ENCODE measurements around the gene RAB6B.

Gene RAB6B

DNA sequence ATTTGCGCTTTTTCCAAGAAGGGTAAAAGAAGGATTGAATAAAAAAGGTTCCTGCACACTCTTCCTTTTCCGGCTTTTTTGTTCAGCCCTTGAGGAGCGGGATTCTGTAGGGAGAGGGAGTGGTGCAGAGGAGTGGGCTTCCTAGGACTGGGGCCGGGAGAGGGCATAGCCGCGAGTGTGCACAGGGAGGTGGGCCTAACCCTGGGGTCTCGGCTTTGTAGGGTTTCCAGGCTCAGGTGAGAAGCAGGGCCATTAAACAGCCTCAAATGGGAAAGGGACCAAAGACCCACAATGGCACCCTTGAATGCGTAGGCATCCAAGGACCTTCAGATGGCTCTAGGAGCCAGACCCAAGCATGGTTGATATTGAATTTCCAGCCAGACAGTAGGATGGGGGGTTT lies 35.4 kb upstream of the RAB6B start:
- no peak for DNase-seq (ENCODE audit: low read depth in 2 of 2, low spot score in 1 of 2)

DNA sequence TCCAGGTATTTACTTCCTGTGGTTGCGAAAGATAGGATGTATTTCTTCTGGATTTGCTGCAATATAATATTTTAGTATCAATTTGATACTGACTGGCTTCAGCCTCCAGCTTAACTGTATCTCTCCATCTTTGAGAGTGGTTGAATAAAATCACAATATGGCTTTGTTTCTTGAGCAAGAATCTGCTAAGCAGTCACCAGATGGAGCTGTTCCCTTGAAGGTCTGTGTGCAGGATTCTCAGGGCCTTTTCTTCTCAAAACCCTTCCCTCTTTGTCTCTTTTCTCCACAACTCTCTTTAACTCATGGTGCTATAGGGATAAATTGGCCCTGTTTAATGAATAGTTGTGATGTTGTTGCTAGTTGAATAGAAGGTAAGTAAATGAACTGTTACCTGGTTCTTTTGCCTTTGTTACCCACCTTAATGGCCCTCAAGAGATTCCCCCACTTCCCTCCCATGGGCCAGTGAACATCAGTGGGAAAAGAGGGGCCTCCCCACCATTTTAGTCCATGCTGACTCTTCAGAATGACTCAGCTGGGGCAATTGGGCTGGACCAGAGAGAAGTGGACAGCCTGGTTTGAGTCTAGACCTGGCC lies 34.8 kb upstream of the RAB6B start:
- no peak for DNase-seq (ENCODE audit: low read depth in 2 of 2, low spot score in 1 of 2)

DNA sequence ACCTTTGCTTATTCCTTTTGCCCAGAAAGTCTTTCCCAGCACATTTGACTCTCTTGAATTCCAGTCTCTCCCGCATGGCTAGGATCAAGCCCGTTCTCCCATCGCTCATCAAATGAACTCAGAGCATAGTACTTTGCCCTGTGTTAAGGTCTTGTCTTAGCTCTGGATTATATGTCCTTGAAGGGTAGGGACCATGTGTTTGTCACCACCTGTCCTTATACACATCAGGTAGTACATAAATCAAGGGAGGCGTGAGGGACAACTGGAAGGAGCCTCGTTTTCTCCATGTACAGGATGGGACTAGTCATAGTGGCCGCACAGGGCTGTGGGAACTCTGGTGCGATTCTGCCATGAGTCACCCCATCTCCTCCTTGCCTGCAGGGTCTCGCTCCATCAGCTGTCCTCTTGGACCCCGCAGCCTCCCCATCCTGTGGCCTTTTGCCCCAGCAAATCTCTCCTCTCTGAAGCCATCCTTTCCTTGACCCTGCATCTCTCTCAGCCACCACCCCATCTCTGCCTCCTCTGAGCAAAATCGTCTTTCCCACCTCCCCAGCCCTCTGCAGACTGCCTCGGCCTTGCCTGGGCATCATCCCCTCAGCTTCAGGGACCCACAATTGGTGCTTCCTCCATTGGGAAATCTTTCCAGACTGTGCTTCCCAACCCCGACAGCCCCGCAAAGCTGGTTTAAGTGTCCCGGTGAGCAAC lies 33.4 kb upstream of the RAB6B start:
- DNase-seq (ENCODE audit: low read depth in 2 of 2, low spot score in 1 of 2), result no peak

DNA sequence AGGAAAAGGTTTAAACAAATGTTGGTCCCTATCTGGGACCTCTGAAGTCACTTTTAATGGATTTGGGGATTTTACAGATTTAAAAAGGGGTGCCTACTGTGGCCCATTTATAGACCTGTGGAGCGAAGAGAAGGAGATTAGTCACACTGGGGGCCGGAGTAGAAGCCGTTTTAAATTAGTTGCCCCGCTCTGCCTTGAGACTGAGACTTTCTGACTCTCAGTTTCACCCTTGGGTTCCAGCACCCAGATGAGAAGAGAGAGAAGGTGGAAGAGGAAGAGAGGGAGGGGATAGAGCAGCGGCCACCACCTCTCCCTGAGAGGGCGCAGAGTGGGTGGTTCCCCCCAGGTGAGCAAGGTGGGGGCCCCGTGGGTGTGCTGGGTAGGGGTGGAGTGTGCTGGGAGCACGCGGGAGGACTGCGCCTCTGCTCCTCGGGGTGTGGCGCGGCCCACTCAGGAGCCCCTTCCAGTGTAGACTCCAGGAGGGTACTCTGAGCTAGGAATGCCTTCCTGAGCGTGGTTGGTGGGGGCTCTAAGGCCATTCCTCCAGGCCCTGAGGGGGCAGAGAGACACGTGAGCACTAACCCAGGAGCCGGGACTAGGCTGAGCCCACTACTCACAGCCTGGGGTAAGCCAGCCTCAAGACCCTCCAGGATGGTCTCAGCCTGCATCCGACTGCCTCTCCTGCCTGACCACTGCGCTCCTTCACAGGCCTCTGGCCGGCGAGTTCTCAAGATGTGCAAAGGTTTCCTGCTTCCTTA lies 32.6 kb upstream of the RAB6B start:
- DNase-seq (ENCODE audit: low read depth in 2 of 2, low spot score in 1 of 2), result no peak

DNA sequence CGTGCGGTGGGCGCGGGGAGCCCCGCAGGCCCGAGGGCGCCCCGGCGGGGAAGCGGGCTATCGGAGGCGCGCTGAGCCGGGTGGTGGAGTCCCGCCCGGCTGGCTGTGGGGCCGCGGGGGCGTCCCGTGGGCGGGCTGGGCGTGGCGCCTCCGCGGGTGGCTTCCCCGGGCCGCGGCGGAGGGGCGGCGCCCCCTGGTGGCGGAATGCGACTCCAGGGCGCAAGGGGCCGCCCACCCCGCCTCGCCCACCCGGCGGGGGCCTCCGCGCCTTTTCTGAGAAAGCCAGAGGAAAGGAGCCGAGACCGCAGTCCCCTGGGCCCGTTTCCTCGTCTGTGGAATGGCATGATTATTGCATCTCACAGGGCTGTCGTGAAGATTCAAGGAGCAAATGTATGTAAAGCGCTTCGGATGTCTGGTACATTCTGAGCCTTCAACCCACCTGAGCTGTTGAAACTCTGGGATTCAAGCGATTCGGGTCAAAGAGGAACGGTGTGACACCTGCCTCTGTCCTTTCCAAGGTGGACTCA lies 31.9 kb upstream of the RAB6B start:
- DNase-seq (ENCODE audit: low read depth in 2 of 2, low spot score in 1 of 2), result peak; percentile 55 to 59

DNA sequence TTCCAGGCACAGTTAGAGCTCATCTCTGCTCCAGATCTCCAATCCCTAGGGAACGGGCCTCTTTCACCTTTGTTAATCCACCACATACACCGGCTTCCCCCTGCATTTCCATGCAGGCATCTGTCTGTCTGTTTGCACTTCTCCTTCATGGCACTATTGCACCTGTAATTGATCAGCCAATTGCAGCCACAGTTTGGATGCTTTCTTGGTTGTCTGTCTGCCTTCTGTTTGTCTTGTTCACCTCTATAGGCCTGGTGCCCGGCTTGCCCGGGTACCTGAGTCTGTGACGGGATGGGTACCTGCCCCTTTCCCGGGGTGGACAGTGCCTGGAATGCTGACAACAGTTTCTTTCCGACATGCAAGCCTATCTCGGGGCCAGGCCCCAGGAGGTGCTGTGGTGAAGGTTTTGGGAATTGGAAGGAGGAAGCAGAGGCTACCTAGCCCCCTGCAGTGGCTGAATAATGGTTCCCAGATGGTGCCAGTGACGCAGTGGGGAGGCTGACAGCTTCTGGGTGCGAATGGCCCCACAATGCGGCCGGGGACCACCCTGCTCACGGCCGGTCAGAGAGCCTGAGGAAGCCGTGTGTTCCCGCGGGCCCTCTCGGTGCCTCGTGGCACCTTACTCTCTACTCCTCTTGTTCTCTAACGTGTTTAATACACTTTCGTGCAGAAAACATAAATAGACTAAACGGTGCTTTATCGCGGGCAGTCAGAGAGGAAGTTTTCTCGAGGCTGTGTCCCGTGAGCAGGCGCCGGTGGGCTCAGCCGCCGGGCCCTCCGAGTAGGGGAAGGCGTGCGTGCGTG lies 31.3 kb upstream of the RAB6B start:
- no peak for DNase-seq (ENCODE audit: low read depth in 2 of 2, low spot score in 1 of 2)

DNA sequence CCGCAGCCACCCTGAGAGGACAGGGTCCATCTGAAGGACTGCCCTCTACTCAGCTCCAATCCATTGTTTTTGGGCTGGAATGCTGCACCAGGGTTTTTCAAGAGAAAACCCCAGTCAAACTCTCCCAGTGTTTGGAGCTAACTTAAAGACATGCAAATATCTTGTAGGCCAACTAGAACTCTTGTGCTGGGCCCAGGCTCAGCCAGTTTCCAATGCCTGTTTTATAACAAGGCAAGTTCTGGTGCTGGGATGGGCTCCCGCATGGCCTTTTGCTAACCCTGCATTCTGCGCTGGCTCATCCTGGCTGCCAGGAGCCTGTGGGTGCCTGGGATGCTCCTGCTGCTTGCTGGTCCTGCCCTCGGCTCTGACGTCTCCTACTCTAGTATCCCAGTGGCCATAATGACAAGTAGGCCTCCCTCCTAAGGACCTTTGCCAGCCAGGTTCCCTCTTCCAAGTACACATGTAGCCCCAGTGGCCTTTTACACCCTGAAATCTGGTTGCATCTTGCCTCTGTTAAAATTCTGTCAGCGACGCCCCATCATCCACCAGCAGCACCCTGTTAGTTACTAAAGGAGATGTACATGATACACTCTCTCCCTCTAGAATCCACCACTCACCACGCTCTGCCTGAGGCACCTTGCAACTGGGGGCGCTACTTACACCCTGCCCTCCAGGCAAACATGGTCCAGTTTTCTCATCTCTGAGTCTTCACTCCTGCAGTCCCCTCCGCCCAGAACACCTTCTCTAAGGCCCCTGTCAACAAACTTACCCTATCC lies 30.5 kb upstream of the RAB6B start:
- DNase-seq (ENCODE audit: low read depth in 2 of 2, low spot score in 1 of 2), result no peak

DNA sequence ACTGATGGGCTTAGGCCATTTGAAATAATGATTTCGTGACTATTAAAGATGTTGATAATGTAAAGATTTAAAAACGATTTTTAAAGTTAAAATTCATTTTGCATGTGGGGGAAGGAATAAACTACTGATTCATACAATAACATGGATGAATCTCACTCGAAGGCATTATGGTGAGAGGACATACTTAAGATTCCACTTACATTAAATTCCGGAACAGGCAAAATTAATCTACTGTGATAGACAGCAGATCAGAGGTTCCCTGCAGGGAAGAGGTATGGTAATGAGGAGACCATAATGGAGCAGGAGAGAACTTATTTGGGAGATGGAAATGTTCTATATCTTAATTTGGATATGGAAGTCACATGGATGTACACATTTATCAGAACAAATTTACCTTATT lies 28.4 kb upstream of the RAB6B start:
- no peak for DNase-seq (ENCODE audit: low read depth in 2 of 2, low spot score in 1 of 2)

DNA sequence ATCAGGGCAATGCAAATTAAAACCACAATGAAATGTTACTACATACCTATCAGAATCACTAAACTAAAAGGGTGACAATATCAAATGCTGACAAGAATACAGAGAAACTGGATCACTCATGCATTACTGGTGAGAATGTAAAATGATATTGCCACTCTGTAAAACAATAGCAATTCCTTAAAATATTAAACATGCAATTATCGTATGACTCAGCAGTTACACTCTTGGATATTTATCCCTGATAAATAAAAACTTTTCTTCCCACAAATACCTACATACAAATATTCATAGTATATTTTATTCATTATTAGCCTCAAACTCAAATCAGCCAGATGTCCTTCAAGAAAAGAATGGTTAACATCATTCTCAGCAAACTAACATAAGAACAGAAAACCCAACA lies 25.9 kb upstream of the RAB6B start:
- no peak for DNase-seq (ENCODE audit: low read depth in 2 of 2, low spot score in 1 of 2)

DNA sequence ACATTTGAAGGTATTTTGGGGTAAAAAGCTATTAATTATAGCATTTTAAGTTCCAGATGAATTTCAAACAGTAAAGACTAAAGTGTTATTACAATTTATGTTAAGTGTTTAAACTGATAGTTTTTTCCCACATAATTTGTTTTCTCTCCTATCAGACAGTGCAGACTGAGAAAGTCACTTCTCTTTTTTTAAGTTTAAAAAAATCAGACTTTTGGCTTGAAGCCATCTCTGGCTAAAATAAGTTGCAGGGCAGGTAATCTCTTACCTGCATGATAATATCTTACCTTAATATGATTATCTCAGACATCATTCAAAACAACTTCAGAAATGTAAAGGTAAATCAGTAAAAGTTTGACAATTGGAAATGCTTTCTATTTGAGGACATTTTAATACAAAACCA lies 21.5 kb upstream of the RAB6B start:
- no peak for DNase-seq (ENCODE audit: low read depth in 2 of 2, low spot score in 1 of 2)

DNA sequence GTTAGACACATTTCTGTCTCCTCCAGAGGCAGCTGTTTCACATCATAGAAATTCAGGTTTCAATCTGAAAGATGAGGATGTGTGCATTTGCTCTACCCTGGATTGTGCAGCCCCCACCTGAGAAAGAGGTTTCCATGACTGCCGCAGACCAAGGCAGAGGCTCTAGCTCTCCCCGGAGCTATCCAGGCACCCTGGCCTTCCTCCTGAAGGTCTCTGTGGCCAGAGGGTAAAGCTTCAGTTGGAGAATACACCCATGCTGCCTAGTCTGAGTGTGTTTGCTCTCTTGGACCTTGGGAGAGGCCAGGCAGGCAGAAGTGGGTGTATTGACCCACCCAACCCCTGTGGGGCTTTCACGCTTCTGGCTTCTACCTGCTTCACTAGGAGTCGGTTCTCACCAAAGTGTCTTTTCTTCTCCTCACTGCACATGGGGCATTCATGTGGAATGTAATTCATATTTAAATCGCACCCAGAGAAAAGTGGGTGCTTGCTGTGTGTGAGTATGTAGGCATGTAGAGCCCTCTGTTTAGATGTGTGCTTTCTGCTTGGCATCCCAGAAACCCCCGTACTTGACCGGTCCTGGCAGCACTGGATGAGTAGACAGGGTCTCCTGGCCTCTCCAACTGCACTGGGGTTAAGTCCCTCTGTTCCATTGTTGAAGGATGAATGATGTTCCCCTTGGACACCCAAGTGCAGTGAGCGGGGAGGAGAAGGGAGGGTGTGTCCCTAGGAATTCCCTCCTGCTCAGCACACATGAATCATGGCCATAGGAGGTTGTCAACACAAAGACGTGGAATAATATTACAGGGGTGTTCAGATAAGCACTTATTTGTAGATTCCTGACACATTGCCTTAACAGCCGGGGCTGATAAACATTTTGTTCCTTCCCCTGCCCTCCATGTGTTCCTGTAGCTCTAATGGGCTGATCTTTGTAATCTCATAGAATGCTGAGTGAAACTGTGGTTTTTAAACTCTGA lies 20.3 kb upstream of the RAB6B start:
- no peak for DNase-seq (ENCODE audit: low read depth in 2 of 2, low spot score in 1 of 2)

DNA sequence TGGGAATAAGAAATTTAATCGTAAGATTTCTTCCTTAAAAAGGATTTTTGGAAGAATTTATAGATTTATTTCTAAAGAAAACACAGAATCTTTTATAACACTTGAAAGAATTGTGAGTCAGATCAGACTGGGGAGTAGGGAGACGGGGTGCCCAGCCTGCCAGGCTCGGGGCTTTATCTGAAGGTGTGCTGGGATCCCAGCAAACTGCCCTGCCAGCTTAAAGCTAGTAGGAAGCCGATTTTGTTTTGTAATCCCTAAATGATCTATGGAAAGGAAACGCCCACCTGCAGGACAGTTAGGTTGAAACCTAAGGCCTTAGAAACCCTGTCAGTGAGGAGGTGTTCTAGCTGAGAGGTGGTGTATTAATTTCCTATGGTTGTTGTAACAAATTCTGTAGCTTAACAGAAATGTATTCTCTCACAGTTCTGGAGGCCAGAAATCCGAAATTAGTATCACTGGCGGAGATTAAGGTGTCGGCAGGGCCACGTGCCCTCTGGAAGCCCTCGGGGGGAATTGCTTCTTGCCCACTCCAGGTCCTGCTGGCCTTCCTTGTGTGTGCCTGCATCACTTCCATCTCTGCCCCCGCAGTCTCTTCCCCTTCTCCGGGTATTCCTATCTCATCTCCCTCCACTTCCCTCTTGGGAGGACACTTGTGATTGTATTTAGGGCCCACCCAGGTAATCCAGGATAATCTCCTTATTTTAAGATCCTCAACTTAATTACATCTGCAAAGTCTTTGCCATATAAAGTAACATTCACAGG lies 19.3 kb upstream of the RAB6B start:
- DNase-seq (ENCODE audit: low read depth in 2 of 2, low spot score in 1 of 2), result no peak

DNA sequence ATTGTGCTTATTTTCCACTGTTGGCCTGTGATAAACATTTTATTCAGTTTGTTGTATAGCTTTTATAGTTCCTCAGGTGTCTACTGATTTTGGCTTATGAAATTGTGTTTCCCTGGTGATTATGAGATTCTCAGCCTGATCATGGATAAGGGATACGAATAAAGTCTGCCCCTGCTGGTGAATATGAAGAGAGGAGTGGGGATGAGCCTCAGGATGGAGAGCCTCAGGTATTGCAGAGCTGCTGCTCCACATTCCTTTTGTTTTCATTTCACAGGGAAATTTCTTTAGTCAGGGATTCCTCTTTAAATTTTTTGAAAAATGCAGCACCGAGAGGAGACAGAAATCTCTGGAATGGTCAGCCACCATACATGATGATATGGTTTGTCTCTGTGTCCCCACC lies 14.7 kb upstream of the RAB6B start:
- no peak for DNase-seq (ENCODE audit: low read depth in 2 of 2, low spot score in 1 of 2)

DNA sequence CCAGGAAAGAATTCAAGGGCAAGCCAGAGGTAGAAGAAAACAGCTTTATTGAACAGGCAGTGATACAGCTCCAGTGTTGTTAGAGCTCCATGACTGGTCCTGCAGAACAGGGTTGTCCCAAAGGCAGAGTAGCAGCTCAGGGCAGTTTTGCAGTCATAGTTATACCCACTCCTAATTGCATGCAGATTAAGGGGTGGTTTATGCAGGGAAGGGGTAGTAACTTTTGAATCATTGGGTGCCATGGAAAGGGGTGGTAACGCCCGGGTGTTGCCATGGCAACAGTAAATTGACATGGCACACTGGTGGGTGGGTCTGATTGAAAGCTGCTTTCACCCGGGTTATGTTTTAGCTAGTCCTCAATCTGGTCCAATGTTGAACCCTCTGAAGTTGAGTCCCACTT lies 9.7 kb upstream of the RAB6B start:
- no peak for DNase-seq (ENCODE audit: low read depth in 2 of 2, low spot score in 1 of 2)

DNA sequence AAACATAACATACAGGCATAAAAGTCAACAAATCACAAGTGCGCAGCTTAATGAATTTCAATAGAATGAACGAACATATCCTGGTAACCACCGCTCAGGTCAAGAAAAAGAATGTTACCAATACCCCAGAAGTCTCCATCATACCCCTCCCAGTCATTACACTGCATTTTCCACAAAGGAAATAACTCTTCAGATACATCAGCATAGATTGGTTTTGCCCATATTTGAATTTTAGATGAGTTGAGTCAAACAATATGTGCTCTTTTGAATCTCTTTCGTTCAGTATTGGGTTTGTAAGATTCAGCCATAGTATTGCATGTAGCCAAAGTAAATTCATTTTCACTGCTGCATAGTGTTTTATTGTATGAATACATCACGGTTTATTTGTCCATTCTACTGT lies 6.2 kb upstream of the RAB6B start:
- no peak for DNase-seq (ENCODE audit: low read depth in 2 of 2, low spot score in 1 of 2)

DNA sequence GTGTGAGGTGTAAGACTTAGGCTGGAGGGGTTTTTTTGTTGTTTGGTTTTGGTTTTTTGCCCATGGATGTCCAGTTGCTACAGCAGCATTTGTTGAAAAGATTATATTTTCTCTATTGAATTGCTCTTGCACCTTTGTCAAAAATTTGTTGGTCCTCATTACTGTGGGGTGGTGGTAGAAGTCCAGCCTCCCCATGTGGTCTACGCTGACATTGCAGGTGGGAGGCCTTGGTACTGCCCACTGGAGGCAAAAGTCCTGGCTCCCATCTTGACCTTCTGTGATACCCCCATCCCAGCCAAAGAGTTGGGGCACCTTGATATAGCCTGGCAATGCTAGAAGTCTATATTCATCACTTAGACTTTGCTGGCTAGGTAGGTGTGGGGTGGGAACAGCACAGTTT lies 5.4 kb upstream of the RAB6B start:
- no peak for DNase-seq (ENCODE audit: low read depth in 2 of 2, low spot score in 1 of 2)

DNA sequence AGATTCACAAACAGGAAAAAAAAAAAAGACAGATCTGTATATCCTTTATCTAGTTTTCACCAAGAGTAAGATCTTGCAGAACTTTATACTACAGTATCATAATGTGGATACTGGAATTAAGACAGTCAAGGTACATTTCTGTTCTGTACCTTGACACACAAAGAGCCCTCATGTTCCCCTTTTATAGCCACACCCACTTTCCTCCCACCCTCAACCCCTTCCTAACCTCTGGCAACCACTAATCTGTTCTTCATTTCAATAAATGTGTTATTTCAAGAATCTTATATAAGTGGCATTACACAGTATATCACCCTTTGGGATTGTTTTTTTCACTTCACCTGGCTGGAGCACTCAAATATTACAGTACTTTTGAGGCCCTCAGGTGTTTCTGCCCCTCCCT lies 3.6 kb upstream of the RAB6B start:
- DNase-seq (ENCODE audit: low read depth in 2 of 2, low spot score in 1 of 2), result no peak

DNA sequence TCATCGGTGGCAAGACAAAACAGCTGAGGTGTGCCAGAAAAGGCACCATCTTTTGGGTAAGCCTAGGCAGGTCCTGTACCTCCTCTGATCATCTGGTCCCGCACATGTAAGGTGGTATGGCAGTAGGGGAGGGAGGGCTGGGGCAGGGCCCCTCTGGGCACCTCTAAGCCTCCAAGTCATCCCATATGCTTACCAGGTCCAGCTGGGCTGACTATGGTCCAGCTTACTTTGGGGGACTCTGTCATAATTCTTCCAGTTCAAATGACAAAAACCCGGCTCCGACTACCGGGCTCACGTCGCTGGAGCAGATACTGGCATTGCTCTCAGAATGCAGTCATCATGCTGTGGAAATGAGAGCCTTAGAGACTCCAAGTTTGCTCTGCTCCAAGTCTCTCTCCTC lies 1.9 kb upstream of the RAB6B start:
- DNase-seq (ENCODE audit: low read depth in 2 of 2, low spot score in 1 of 2), result no peak
